Astrocyte (in vitro differentiated cells and primary cell): ENCODE results near the gene HSD17B2. TPM values are rescaled to one million over a fixed set of nuclear protein-coding genes. Genes with fewer than 3 reads are reported as not detected.

Experiments
- DNase-seq: peaks from one replicate; pipeline ENCODE4 v3.0.0-alpha.2; 2010; ENCODE audit warnings: low read depth
- FAIRE-seq: peaks from 2 replicates; lab custom pipeline; 2011; peaks lifted over from hg19 to GRCh38; lab: Jason Lieb, UNC
- H2AFZ ChIP-seq: 2 replicates; pipeline ENCODE4 v1.6.0; 2012; ENCODE audit warnings: low read depth, low read length, inconsistent platforms
- H3K27ac ChIP-seq: 2 replicates; pipeline ENCODE4 v1.5.1; 2011; ENCODE audit warnings: low read depth, low read length, inconsistent platforms
- H3K27me3 ChIP-seq: 2 replicates; pipeline ENCODE4 v1.6.0; 2011; ENCODE audit warnings: low read length, inconsistent platforms; ENCODE audit not compliant: insufficient read depth
- H3K36me3 ChIP-seq: 2 replicates; pipeline ENCODE4 v1.5.1; 2011; ENCODE audit warnings: low read length, inconsistent platforms; ENCODE audit not compliant: insufficient read depth
- H3K4me1 ChIP-seq: 2 replicates; pipeline ENCODE4 v1.5.1; 2011; ENCODE audit warnings: low read length, inconsistent platforms; ENCODE audit not compliant: insufficient read depth
- H3K4me2 ChIP-seq: 2 replicates; pipeline ENCODE4 v1.6.0; 2012; ENCODE audit warnings: low read length, inconsistent platforms
- H3K4me3 ChIP-seq: 2 replicates; pipeline ENCODE4 v1.5.1; 2011; ENCODE audit warnings: low read depth, mild to moderate bottlenecking, low read length, inconsistent platforms; ENCODE audit not compliant: insufficient read depth
- H3K79me2 ChIP-seq: 2 replicates; pipeline ENCODE4 v1.6.0; 2012; ENCODE audit warnings: mild to moderate bottlenecking, low read length, inconsistent platforms; ENCODE audit not compliant: insufficient read depth
- H3K9ac ChIP-seq: 2 replicates; pipeline ENCODE4 v1.6.0; 2012; ENCODE audit warnings: mild to moderate bottlenecking, low read length, inconsistent platforms
- H3K9me3 ChIP-seq: 2 replicates; pipeline ENCODE4 v1.5.1; 2012; ENCODE audit warnings: low read depth, mild to moderate bottlenecking, low read length, inconsistent platforms; ENCODE audit not compliant: insufficient read depth
- H4K20me1 ChIP-seq: 2 replicates; pipeline ENCODE4 v1.6.0; 2012; ENCODE audit warnings: low read length, inconsistent platforms; ENCODE audit not compliant: insufficient read depth
- H3K27ac Mint-ChIP-seq: one replicate; pipeline ENCODE4 v1.8.0; 2021; ENCODE audit warnings: mild to moderate bottlenecking, mixed read lengths; ENCODE audit not compliant: unreplicated experiment
- H3K27me3 Mint-ChIP-seq: one replicate; pipeline ENCODE4 v1.8.0; 2021; ENCODE audit warnings: low read depth, mixed read lengths; ENCODE audit not compliant: unreplicated experiment
- H3K36me3 Mint-ChIP-seq: one replicate; pipeline ENCODE4 v1.8.0; 2021; ENCODE audit warnings: low read depth, mixed read lengths; ENCODE audit not compliant: unreplicated experiment
- H3K4me1 Mint-ChIP-seq: one replicate; pipeline ENCODE4 v1.8.0; 2021; ENCODE audit warnings: low read depth, mixed read lengths; ENCODE audit not compliant: unreplicated experiment
- H3K4me3 Mint-ChIP-seq: one replicate; pipeline ENCODE4 v1.8.0; 2021; ENCODE audit warnings: mild to moderate bottlenecking, moderate library complexity, mixed read lengths; ENCODE audit not compliant: unreplicated experiment
- H3K9me3 Mint-ChIP-seq: one replicate; pipeline ENCODE4 v1.8.0; 2021; ENCODE audit warnings: mild to moderate bottlenecking, mixed read lengths; ENCODE audit not compliant: unreplicated experiment
- EZH2 ChIP-seq: IDR thresholded peaks from 2 replicates; pipeline ENCODE4 v1.6.1; 2012; ENCODE audit warnings: mild to moderate bottlenecking, low read length, inconsistent platforms; ENCODE audit not compliant: insufficient read depth
- total RNA-seq: library from RNA; stranded (reverse); gene quantifications from 2 replicates; pipeline ENCODE4 v1.2.1, GENCODE V29; 2021
- TF ChIP-seq, protein P1 (sequence below): IDR thresholded peaks from 2 replicates; pipeline ENCODE4 v1.5.1; 2011; ENCODE audit warnings: low read depth, mild to moderate bottlenecking, inconsistent platforms, low read length, moderate library complexity; ENCODE audit not compliant: insufficient read depth

The HSD17B2 gene
- total RNA-seq, 1 donor from 2014 or later = 0.20 TPM

DNA sequence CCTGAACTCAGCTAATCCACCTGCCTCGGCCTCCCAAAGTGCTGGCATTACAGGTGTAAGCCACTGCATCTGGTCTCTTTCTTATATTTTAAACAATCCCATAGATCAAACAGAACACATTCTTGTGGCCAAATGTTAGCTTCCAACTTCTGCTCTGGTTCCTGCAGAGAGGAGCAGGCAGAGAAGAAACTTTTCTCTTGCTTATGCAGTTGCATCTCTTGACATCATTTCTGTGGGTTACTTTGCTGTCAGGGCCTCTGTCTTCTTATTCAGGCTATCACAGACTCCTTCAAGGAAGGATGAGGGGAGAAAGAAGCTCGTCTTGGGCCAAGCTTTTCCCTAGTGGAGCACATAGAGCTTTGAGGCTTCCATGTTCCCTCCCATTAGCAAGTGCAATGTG, 7.8 kb downstream of the HSD17B2 start:
- Histone ChIP-seq H3K4me3 (no peak overlapping the region), H3K36me3 (no peaks in the 10 kb centered on the region), H3K9ac (no peak overlapping the region), H3K4me1 (peaks cover 13% of the 10 kb centered on the region), H3K4me2 (no peak overlapping the region), H4K20me1 (no peaks in the 10 kb centered on the region), H3K9me3 (no peaks in the 10 kb centered on the region), H3K27me3 (peaks cover 4% of the 10 kb centered on the region), H3K27ac (peak overlapping the region; percentile 18), H2AFZ (no peak overlapping the region), H3K79me2 (no peaks in the 10 kb centered on the region)
- FAIRE-seq (no peak), DNase-seq (peak; percentile 66)
- Mint-ChIP-seq H3K27ac (no peak overlapping the region), H3K36me3 (no peaks in the 10 kb centered on the region), H3K27me3 (peaks cover 22% of the 10 kb centered on the region), H3K9me3 (peaks cover 1% of the 10 kb centered on the region), H3K4me3 (no peak overlapping the region), H3K4me1 (peaks cover 8% of the 10 kb centered on the region)
- no peak for TF ChIP-seq EZH2
- TF ChIP-seq, protein P1, sequence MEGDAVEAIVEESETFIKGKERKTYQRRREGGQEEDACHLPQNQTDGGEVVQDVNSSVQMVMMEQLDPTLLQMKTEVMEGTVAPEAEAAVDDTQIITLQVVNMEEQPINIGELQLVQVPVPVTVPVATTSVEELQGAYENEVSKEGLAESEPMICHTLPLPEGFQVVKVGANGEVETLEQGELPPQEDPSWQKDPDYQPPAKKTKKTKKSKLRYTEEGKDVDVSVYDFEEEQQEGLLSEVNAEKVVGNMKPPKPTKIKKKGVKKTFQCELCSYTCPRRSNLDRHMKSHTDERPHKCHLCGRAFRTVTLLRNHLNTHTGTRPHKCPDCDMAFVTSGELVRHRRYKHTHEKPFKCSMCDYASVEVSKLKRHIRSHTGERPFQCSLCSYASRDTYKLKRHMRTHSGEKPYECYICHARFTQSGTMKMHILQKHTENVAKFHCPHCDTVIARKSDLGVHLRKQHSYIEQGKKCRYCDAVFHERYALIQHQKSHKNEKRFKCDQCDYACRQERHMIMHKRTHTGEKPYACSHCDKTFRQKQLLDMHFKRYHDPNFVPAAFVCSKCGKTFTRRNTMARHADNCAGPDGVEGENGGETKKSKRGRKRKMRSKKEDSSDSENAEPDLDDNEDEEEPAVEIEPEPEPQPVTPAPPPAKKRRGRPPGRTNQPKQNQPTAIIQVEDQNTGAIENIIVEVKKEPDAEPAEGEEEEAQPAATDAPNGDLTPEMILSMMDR = no peak

DNA sequence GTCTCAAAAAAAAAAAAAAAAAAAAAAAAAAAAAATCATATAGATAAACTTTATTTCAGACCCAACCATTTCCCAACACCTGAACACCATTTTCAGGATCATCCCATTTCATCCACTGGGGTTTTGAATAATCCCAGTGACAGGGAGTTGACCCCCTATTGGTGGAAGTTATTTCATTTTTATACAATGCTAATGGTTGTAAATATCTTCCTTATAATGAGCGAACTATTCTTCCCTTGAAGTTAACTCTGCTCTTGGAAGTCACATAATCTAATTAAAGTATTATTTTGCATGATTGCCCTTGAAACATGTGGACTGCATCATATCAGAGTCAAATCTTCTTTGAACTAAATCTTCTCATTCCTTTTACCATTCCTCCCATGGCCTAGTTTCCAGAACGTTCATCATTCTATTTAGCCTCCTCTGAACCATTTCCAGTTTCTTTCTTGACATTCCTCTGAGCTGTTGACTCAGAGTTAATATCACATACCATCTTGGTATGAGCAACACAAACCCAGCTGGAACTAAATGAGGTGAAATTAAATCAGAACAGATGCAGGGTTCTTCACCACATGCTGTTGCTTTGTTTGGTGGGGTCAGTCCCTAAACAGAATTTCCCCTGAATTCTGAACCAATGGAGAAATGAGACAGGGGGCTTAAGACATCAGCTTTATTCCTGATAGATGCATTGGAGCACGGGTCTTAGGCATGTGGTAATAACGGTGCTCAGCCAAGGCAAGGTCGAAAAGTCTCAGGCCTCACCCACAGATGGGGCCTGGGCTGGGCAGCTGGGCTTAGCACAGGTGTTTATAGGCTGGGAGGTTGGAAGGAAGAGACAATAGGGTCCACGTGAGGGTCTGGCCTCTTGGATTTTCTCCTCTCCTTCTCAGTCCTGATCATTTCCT, 8.9 kb downstream of the HSD17B2 start:
- no peaks in the 10 kb centered on the region for H4K20me1 ChIP-seq
- no peak overlapping the region for H3K9ac ChIP-seq
- DNase-seq = peak; percentile 99
- peak overlapping the region; percentile 22 for H2AFZ ChIP-seq
- H3K27ac Mint-ChIP-seq = peak overlapping the region; percentile 21
- H3K4me1 Mint-ChIP-seq = peaks cover 8% of the 10 kb centered on the region
- H3K79me2 ChIP-seq = no peaks in the 10 kb centered on the region
- H3K4me2 ChIP-seq = peak overlapping the region; percentile 54
- H3K4me3 Mint-ChIP-seq = no peak overlapping the region
- no peaks in the 10 kb centered on the region for H3K36me3 ChIP-seq
- H3K36me3 Mint-ChIP-seq = no peaks in the 10 kb centered on the region
- H3K9me3 ChIP-seq = no peaks in the 10 kb centered on the region
- no peak overlapping the region for H3K4me3 ChIP-seq
- peak overlapping the region; percentile 75 for H3K27ac ChIP-seq
- H3K9me3 Mint-ChIP-seq = peaks cover 1% of the 10 kb centered on the region
- H3K4me1 ChIP-seq = peaks cover 13% of the 10 kb centered on the region
- H3K27me3 Mint-ChIP-seq = peaks cover 22% of the 10 kb centered on the region
- FAIRE-seq = no peak
- peaks cover 2% of the 10 kb centered on the region for H3K27me3 ChIP-seq
- TF ChIP-seq, protein P1 = no peak
- TF ChIP-seq EZH2 = no peak

DNA sequence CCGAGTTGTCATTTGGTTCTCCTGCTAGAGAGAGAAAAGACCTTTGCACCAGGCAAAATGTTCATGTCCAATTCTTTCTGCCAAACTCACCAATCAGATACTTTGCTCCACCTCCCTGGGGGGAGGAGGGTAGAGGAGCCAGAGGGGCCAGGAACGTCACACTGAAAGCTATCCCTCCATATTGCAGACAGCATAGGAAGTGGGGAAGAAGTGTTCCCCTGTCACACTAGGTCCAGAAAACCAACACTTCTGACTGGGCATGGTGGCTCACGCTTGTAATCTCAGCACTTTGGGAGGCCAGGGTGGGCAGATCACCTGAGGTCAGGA, 9.5 kb downstream of the HSD17B2 start:
- H3K27ac ChIP-seq = peak overlapping the region; percentile 75
- Mint-ChIP-seq H3K4me3 (no peak overlapping the region), H3K36me3 (no peaks in the 10 kb centered on the region), H3K4me1 (peaks cover 8% of the 10 kb centered on the region), H3K27me3 (peaks cover 19% of the 10 kb centered on the region), H3K27ac (peak overlapping the region; percentile 28), H3K9me3 (peaks cover 1% of the 10 kb centered on the region)
- FAIRE-seq (no peak), DNase-seq (no peak)
- TF ChIP-seq, protein P1 = no peak
- TF ChIP-seq EZH2 = no peak
- peak overlapping the region; percentile 54 for H3K4me2 ChIP-seq
- H4K20me1 ChIP-seq = no peaks in the 10 kb centered on the region
- H3K79me2 ChIP-seq = no peaks in the 10 kb centered on the region
- H3K4me3 ChIP-seq = no peak overlapping the region
- H2AFZ ChIP-seq = peak overlapping the region; percentile 22
- no peaks in the 10 kb centered on the region for H3K36me3 ChIP-seq
- H3K27me3 ChIP-seq = peaks cover 6% of the 10 kb centered on the region
- H3K9me3 ChIP-seq = no peaks in the 10 kb centered on the region
- H3K9ac ChIP-seq = no peak overlapping the region
- H3K4me1 ChIP-seq = peaks cover 13% of the 10 kb centered on the region
